ENCODE measurements around the gene TNPO1.
"Not testable (repeated sequence)": the region's sequence is repeated elsewhere in the genome, so short reads cannot be mapped to it uniquely, and the experiment has no call there.

Gene TNPO1
- total RNA-seq = 128 to 267 reads per million in 2 donors

DNA sequence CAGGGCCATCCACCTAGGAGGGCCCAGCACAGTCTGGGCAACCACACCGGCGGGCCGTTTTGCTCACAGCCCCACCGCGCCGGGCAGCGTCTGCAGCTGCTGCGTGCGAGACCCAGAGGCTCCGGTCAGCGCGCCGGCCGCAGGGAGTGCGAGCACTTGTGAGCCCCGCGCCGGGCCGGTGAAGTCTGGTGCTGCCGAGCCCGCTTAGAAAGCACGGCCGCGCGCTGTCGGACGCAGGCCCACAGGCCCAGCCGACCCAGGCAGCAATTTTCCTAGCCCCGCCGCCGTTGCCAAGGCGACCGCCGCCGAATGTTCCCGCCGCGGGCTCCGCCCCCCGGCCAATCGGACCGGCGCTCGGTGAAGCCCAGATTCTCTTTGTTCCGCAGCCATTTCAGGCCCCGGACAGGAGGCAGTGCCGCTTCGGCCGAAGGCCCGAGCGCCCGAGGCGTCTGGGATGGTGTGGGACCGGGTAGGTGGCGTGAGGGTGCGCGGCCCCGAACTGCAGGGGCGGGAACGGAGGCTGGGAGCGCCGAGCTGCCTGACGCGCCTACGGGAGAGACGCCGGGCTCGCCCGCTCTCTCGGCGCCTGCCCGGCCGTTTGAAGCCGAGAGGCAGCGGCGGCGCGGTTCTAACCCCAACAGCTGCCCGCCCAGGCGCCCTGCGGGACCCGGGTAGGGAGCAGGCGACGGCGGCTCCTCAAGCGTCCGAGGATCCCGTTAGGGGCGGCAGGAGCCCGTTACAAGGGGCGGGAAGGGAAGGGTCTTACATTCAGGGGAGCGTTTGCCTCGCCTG lies at the start of gene TNPO1:
Gene TNPO1 (plus strand): TSS at position 378 of the 792 bp plus-strand sequence. CDS start 77 bp downstream, at position 455.
- DNase-seq = peak; percentile 75

GRCh38 chr5:72767289-72768010 lies 49.0 kb upstream of the TNPO1 start:
- no peak for DNase-seq

DNA sequence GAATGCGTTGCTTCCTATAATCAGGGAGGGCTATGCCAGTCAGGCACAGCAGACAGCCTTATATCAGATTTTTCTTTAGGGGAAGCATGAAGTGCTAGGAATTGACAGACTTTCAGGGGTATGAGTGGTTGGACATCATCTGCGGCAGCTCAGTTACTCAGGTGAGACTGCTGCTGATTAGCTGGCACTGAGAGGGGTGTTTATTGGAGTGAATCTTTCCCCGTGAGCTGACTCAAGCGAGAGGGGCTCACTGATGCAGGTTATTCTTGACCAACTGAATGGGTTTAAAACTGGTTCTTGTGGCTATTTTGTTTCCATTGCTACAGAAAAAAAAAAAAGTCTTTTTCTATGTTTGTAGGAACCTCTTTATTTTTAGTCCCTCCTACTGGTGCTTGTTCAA lies 46.2 kb upstream of the TNPO1 start:
- DNase-seq = no peak

DNA sequence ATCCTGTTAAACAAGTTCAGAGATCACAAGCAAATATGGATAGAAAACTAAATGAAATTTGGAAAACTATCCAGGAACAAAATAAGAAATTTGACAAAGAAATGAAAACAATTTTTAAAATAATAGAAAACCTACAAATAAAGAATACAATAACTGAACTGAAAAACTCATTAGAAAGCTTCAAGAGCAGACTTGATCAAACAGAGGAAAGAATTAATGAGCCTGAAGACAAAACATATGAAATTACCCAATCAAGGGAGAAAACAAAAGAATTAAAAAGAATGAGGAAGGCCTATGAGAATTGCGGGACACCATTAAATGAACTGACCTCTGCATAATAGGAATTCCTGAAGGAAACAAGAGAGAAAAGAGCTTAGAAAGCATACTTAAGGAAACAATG lies 39.8 kb upstream of the TNPO1 start:
- no peak for DNase-seq

GRCh38 chr5:72779520-72779919 lies 36.9 kb upstream of the TNPO1 start:
- DNase-seq = no peak

DNA sequence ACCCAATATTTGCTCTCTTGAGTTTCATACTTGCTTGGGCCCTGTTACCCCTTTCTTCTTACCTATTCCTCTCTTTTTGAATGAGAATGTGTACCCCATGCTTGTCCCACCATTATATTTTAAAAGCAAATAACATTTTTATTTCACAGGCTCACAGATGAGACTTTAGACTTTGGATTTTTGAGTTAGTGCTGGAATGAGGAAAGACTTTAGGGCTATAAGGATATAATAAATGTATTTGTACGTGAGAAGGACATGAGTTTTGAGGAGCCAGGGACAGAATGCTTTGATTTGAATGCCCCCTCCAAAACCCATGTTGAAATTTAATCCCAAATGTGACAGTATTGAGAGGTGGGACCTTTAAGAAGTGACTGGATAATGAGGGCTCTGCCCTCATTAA lies 33.1 kb upstream of the TNPO1 start:
- no peak for DNase-seq

DNA sequence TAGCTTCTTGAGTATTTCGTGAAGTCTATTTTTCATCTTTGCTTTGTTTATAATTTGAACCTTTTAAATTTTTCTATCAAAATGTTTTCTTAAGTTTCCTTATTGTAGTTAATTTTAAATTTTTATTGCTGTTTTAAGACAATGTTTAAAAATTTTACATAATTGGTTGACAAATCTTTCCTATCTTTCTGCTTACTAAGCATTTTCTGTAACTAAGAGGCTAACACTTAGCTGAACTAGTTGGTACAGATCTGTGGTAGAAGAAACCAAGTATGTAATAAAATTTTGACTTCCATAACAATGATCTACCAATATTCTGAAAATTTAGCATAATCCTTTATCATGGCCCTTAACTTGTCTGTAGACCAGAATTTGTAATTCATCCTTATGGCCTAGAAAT lies 32.3 kb upstream of the TNPO1 start:
- DNase-seq = no peak

DNA sequence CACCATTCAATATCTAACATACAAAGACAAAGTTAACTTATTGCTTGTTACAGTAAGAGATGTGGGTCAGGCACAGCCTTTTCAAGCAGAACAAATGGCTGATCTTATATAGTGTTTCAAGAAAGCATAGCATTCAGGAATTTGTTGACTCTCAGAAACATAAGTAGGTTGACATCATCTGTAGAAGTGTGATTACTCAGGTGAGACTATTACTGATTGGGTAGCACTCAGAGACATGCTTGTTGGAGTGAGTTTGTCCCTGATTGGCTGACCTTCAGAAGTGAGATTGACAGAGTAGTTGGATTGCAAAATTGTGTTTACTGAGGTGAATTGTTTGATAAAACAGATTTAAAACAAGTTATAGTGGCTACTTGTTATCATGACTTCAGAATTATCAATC lies 30.7 kb upstream of the TNPO1 start:
- DNase-seq = no peak

DNA sequence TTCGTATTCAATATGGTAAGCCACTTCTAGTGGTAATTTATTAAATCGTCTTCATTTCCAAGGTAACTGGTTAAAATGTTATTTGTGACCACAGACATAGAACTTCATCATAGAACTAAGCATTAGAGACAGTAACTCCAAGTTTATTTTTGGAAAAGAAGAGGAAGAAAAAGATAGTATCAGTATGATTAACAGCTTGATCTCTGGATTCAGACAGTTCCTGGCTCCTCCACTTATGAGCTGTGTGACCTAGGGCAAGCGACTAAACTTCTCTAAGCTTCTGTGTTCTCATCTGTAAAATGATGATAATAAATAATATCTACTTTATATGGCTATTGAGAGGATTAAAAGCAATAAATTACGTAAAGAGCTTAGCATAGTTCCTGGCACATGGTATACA lies 29.8 kb upstream of the TNPO1 start:
- DNase-seq = no peak

GRCh38 chr5:72788866-72789505 lies 27.5 kb upstream of the TNPO1 start:
- DNase-seq = no peak

GRCh38 chr5:72790186-72790585 lies 26.3 kb upstream of the TNPO1 start:
- DNase-seq = no peak

DNA sequence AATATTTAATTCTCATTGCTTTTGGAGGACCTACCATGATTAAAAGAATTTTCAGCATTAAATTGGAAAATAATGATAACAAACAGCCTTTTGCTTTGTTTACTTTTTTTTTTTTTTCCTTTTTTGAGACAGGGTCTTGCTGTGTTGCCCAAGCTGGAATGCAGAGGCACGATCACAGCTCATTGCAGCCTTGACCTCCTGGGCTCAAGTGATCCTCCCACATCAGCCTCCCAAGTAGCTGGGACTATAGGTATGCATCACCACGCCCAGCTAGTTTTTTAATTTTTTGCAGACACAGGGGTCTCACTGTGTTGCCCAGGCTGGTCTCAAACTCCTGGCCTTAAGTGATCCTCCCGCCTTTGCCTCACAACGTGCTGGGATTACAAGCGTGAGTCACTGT lies 23.8 kb upstream of the TNPO1 start:
- not testable (repeated sequence) for DNase-seq

DNA sequence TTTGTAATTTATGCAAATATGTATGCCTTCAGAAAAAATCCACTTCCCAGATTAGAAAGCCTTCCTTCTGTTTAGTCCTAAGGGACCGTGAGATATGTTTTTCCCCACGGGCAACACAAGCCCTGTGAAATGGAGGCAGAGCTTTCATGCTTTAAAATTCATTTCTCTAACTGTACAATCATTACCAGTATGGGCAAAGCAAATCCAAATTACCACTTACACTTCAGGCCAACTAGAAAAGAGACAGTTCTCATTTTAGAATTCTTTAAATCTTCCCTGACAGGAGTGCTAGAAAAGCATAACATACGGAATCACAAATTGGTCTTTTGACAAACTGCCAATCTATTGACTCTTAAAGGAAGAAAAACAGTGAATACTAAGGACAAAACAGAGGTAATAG lies 20.5 kb upstream of the TNPO1 start:
- no peak for DNase-seq

DNA sequence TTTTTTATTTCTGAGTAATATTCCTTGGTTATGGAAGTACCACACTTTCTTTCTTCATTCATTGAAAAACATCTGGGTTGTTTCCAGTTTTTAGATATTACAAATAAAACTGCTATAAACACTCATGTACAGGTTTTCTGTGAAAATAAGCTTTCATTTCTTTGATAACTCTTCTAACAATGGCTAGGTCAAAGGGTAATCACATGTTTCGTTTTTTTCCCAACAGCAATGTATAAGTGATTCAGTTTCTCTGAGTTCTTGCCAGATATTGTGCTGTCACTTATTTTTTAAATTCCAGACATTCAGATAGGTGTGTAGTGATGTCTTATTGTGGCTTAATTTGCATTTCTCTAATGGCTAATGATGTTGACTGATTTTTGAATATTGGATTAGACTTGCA lies 16.7 kb upstream of the TNPO1 start:
- DNase-seq = no peak

DNA sequence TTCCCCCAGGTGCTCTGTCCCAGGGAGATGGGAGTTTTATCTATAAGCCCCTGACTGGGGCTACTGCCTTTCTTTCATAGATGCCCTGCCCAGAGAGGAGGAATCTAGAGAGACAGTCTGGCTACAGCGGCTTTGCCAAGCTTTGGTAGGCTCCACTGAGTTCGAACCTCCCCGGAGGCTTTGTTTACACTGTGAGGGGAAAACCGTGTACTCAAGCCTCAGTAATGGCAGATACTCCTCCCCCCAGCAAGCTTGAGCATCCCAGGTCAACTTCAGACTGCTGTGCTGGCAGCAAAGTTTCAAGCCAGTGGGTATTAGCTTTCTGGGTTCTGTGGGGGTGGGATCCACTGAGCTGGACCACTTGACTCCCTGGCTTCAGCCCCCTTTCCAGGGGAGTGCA lies 7.8 kb upstream of the TNPO1 start:
- DNase-seq = not testable (repeated sequence)

GRCh38 chr5:72811849-72812248 lies 4.6 kb upstream of the TNPO1 start:
- DNase-seq = no peak

DNA sequence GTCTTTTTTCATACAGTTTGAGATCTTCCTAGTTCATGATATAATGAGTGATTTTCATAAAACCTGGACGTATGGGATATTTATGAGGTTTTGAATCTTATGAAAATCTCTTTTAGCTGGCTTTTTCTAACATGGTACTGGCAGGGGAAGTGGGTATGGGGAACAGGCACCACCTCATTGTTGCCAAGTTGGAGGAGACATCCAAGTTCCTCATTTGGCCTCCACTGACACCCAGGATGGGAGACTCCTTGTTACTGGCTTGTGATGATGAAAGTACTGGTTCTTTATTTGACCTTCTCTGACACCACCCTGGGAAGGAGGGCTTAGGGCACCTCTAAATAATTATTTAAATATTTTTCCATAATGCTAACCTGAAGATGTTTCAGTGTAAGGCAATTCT lies 4.0 kb upstream of the TNPO1 start:
- no peak for DNase-seq

DNA sequence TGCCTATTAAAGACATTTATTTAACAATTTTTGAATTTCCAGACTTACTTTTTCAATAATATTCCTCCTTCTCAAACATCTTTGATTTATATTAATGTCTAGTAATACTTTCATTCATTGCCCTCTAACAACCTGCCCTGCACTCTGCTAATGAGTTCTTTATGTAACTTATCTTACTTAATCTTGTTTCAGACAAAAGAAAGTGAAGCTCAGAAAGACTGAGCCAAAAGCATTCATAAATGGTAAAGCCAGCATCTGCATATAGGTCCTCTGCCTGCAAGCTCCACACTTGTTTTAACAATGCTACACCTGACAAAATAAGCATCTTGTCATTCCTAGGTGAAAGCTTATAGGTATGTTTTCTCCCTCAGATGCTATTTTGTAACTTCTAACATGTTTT lies 2.4 kb upstream of the TNPO1 start:
- DNase-seq = no peak

DNA sequence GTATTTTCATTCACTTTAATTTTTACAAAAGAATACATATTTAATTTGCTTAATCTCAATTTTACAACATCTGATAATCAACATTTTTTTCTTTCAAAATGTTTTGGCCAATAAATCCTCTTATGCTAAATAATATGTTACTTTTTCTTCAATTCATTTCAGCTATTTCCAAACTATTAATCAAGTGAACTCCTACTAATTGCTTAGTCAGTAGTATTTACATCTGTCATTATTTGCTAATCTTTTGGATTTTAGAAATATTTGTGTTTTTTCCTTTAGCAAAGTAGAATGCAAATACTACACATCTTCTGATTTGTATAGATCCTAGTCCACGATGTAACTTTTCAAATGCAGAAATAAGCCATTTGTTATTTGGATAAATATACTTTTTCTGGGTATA lies 1.6 kb upstream of the TNPO1 start:
- DNase-seq = no peak

- no peak for DNase-seq
Measured at GRCh38 chr5:72815580-72816283, 729 bp upstream of the TNPO1 start.

DNA sequence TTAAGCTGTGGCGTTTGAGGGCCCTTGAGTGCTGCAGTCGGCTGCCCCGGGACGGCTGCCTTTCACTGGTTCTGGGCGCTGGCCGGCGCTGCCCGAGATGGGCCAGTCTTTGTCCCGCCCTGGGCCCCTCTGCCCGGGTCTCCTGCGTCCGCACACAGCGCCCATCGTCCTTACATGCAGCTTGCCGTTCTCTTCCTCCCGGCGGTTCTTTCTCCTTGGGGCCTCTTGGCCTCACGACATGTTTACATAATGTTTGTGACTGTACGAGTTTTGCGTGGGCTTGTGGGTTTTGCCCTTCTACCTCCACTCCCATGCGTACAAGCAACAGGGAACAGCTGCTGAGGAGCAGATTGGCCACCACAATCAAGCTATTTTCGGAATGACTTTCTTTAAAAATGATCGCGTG lies 618 bp downstream of the TNPO1 start:
- peak; percentile 15 for DNase-seq

DNA sequence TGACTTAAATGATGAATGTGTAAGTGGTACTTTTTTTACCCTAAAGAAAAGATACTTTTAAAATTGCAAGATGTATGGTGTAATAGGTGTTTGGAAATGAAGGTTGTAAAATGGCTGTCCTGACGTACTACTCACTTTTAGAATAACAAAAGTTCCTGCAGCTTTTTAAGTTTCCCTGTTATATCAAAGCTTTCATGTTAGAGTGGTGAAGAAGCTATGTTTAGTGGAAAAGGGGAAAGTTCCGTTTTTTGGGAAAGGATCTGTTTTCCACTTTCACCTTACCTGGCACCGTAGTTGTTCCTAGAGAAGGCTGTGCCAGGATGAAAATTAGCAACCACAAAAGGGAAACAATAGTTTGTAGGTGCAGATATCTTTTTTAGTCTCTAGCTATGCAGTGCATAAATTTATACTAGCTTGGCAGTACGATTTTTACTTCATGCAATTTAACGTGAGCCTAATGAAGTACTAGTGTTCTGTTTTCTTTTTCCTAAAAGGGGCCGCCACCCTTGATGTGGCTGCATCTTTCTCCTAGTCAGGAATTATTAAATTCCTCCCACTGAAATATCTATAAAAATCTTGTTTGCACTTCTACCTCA lies 1.3 kb downstream of the TNPO1 start:
- DNase-seq = no peak

All from T-helper 9 cell (primary cell).